ENCODE results near the gene CALN1. TPM values are rescaled to one million over a fixed set of nuclear protein-coding genes. Genes with fewer than 3 reads are reported as not detected.

Gene CALN1
- total and polyA plus RNA-seq, 9 of the 15 experiments (the other 6 are each of a cell fraction or from before 2014, with no cell fraction given): 1.4 to 7.5 (median 3.3) TPM

DNA sequence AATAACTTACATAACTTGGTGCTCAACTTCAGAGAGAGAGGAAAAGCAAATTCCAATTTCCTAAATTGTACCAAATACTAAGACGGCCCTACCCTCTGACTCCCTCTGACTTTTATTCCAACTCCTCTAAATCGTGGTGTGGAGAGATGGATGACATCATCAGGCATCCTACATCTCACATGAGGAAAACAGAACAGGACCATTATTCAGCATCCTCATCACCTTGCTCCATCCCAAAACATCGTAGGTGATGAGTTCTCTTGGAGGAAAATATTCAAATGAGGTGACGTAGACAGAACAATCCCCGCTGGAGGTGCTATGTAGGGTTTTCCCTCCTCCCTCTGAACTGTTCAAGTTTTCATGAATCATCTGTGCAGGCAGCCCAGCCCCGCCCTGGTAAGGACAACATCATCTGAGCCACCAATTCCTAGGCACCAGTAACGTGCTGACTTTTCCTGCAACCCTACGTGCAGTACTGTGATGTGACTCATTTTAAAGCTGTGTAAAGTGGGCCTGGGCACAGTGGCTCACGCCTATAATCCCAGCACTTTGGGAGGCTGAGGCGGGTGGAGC is 167.2 kb downstream of the CALN1 start:
- 6% methylated on average over 10 of the region's 10 CpGs for WGBS (ENCODE audit: insufficient coverage, low coverage, missing lambda C conversion rate)
- Histone ChIP-seq H3K4me1 (replicated peaks in 1 of 2; ENCODE audit: control insufficient read depth in 2 of 2, insufficient read depth in 2 of 2, low read length in 2 of 2) (no peaks in the 10 kb centered on the region), H3K9me1 (ENCODE audit: control insufficient read depth, insufficient read depth, low read length) (no peaks in the 10 kb centered on the region), H2AFZ (ENCODE audit: low read depth, low read length) (no peak overlapping the region), H3K4me2 (ENCODE audit: insufficient read depth, low read length) (no peak overlapping the region), H3K9me3 (replicated peaks; ENCODE audit: control insufficient read depth, insufficient read depth, low read depth, low read length) (no peaks in the 10 kb centered on the region), H3K4me3 (no peak overlapping the region), H3K27me3 (ENCODE audit: control insufficient read depth in 2 of 2, insufficient read depth in 2 of 2, low read length in 2 of 2) (peaks cover 0 to 10% of the 10 kb centered on the region in 2 experiments; a peak in 2 of 5 replicates), H4K20me1 (replicated peaks; ENCODE audit: control insufficient read depth, insufficient read depth, low read length) (0 out of 2 replicates have a peak, but pooled peaks cover 3% of the 10 kb centered on the region), H3K36me3 (ENCODE audit: control insufficient read depth, insufficient read depth, low read length) (no peaks in the 10 kb centered on the region), H3K9ac (ENCODE audit: insufficient read depth in 1 of 2, low read depth in 2 of 2, low read length in 2 of 2) (no peak overlapping the region), H3K27ac (ENCODE audit: extremely low read depth, low read depth, low read length) (no peak overlapping the region), H3K79me2 (ENCODE audit: control insufficient read depth, insufficient read depth, low read length) (no peaks in the 10 kb centered on the region)
- CTCF ChIA-PET (ENCODE audit: low intra/inter-chr PET ratio): no interaction called here
- FAIRE-seq: no peak
- no peak for DNase-seq (ENCODE audit: extremely low read depth in 1 of 4, low spot score in 3 of 4)
- ATAC-seq: no peak
- POLR2A ChIA-PET: no interaction called here
- TF ChIP-seq ATF3 (IDR thresholded peaks at IDR 0.05): peak; percentile 59
- TF ChIP-seq ATF3 (CRISPR knock-in tag; conservative IDR thresholded peaks at IDR 0.05): no peak
- no peak for TF ChIP-seq AFF4 (CRISPR knock-in tag; IDR thresholded peaks at IDR 0.05)
- no TSS peak for BruUV-seq (replicated peaks)
- intact Hi-C loops (cut with micrococcal nuclease) (no loop called here), in situ Hi-C loops (cut with MboI) (no loop called here)
